M059J (cell line): ENCODE measurements around the gene VWA2. TPM values are rescaled to one million over a fixed set of nuclear protein-coding genes. Genes with fewer than 3 reads are reported as not detected.
A peak's percentile ranks its signal among the peaks of the same experiment; 100 is the strongest.

Source experiments
- DNase-seq: peaks from one replicate; pipeline ENCODE4 v3.0.0-alpha.2; 2012; ENCODE audit warnings: low read depth
- total RNA-seq: library from RNA; depleted of rRNA; stranded (reverse); fragments of >200 nt; shearing (Covaris generic); gene quantifications from 2 replicates; pipeline ENCODE4 v1.2.3, GENCODE V29; 2014

The VWA2 gene
- total RNA-seq, 1 experiment from 2014 or later: not detected

- no peak for DNase-seq
Measured at GRCh38 chr10:114294549-114294948, 55.5 kb downstream of the VWA2 start.

GRCh38 chr10:114295393-114295792, 56.3 kb downstream of the VWA2 start:
- no peak for DNase-seq

- DNase-seq: no peak
Measured at GRCh38 chr10:114297136-114297705, 58.2 kb downstream of the VWA2 start.

GRCh38 chr10:114300036-114300645, 61.1 kb downstream of the VWA2 start:
- DNase-seq: no peak

- peak; percentile 25 for DNase-seq
Measured at GRCh38 chr10:114301177-114301576, 62.1 kb downstream of the VWA2 start.

- DNase-seq: peak; percentile 24
Measured at GRCh38 chr10:114301951-114302710, 63.1 kb downstream of the VWA2 start.

- no peak for DNase-seq
Measured at GRCh38 chr10:114303556-114303955, 64.5 kb downstream of the VWA2 start.

- peak; percentile 85 for DNase-seq
Measured at GRCh38 chr10:114304017-114304570, 65.0 kb downstream of the VWA2 start.

- no peak for DNase-seq
Measured at GRCh38 chr10:114304571-114305421, 65.7 kb downstream of the VWA2 start.

- no peak for DNase-seq
Measured at GRCh38 chr10:114305521-114305925, 66.5 kb downstream of the VWA2 start.

- DNase-seq: peak; percentile 99
Measured at GRCh38 chr10:114306116-114306973, 67.3 kb downstream of the VWA2 start.

- DNase-seq: no peak
Measured at GRCh38 chr10:114307731-114308130, 68.7 kb downstream of the VWA2 start.

GRCh38 chr10:114308531-114309363, 69.7 kb downstream of the VWA2 start:
- peak; percentile 73 for DNase-seq

GRCh38 chr10:114309364-114309651, 70.3 kb downstream of the VWA2 start:
- DNase-seq: no peak

- DNase-seq: peak; percentile 55
Measured at GRCh38 chr10:114310346-114310745, 71.3 kb downstream of the VWA2 start.

GRCh38 chr10:114311023-114311422, 72.0 kb downstream of the VWA2 start:
- no peak for DNase-seq

GRCh38 chr10:114311496-114312209, 72.6 kb downstream of the VWA2 start:
- DNase-seq: no peak

GRCh38 chr10:114313139-114313538, 74.1 kb downstream of the VWA2 start:
- no peak for DNase-seq

- no peak for DNase-seq
Measured at GRCh38 chr10:114313866-114314265, 74.8 kb downstream of the VWA2 start.
